ENCODE measurements around the gene DNAH10.
A peak's percentile ranks its signal among the peaks of the same experiment; 100 is the strongest.

Gene DNAH10

GRCh38 chr12:123983822-123984485, 221.9 kb downstream of the DNAH10 start:
- DNase-seq, result peak; percentile 57 to 65

DNA sequence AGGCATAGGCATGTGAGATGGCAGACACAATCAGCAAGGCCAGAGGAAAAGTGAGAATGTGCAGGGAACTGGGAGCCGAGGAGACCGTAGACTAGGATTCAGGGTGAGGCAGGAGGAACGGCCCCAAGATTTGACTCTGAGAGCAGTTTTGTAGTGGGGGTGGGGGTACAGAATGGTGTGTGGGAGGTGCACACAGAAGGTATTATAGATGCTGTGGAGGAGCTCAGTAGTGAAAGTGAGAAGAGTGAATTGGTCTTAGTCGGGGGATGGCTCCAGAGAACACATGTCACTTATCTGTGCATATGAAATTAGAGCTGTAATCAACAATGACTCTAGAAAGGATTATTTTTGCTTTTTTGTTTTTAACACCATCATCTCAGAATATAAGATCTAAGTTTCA, 222.8 kb downstream of the DNAH10 start:
- DNase-seq, result no peak
